GM23338 (cell line): Measurements from ENCODE around the gene LAT. TPM values are rescaled to one million over a fixed set of nuclear protein-coding genes. Genes with fewer than 3 reads are reported as not detected.

Experiments
- ATAC-seq: fragments of 200-7000 bp; cut with Tn5 transposase; 3 replicates; pipeline ENCODE4 v1.9.1; 2020
- DNase-seq: peaks from one replicate; pipeline ENCODE4 v3.0.0-alpha.2; 2015; ENCODE audit warnings: low spot score
- H2AFZ ChIP-seq: fragments of 200-600 bp; sonication (generic); 2 replicates; pipeline ENCODE4 v1.8.0; 2016; ENCODE audit warnings: antibody characterized with exemption, mild to moderate bottlenecking, moderate library complexity
- H3F3A ChIP-seq: fragments of 200-600 bp; sonication (generic); replicated peaks from 2 replicates; pipeline ENCODE4 v1.8.0; 2017; ENCODE audit warnings: antibody characterized with exemption, mixed run types, low read depth
- H3K27ac ChIP-seq: fragments of 200-600 bp; sonication (generic); 2 replicates; pipeline ENCODE4 v1.6.1; 2016; ENCODE audit warnings: low read depth
- H3K27me3 ChIP-seq: fragments of 200-600 bp; sonication (generic); 2 replicates; pipeline ENCODE4 v1.8.0; 2016; ENCODE audit warnings: mild to moderate bottlenecking, mixed run types, moderate library complexity; ENCODE audit not compliant: insufficient read depth
- H3K36me3 ChIP-seq: fragments of 200-600 bp; sonication (generic); 2 replicates; pipeline ENCODE4 v1.8.0; 2016; ENCODE audit warnings: mild to moderate bottlenecking; ENCODE audit not compliant: insufficient read depth
- H3K4me1 ChIP-seq: fragments of 200-600 bp; sonication (generic); 2 replicates; pipeline ENCODE4 v1.8.0; 2016; ENCODE audit warnings: mild to moderate bottlenecking, moderate library complexity; ENCODE audit not compliant: insufficient read depth
- H3K4me2 ChIP-seq: fragments of 200-600 bp; sonication (generic); 2 replicates; pipeline ENCODE4 v1.7.1; 2017; ENCODE audit warnings: mixed run types
- H3K4me3 ChIP-seq: fragments of 200-600 bp; sonication (generic); 2 replicates; pipeline ENCODE4 v1.6.1; 2016; ENCODE audit warnings: mixed run types
- H3K79me2 ChIP-seq: fragments of 200-600 bp; sonication (generic); replicated peaks from 2 replicates; pipeline ENCODE4 v1.8.0; 2017; ENCODE audit warnings: mild to moderate bottlenecking; ENCODE audit not compliant: insufficient read depth
- H3K9me2 ChIP-seq: fragments of 200-600 bp; sonication (generic); 2 replicates; pipeline ENCODE4 v1.8.0; 2017; ENCODE audit not compliant: insufficient read depth
- H4K20me1 ChIP-seq: fragments of 200-600 bp; sonication (generic); replicated peaks from 2 replicates; pipeline ENCODE4 v1.8.0; 2017; ENCODE audit warnings: mild to moderate bottlenecking; ENCODE audit not compliant: insufficient read depth
- H3K27ac Mint-ChIP-seq: 2 replicates; pipeline ENCODE4 v1.8.0; 2020; ENCODE audit warnings: inconsistent platforms, mild to moderate bottlenecking, moderate library complexity, mixed read lengths
- H3K27me3 Mint-ChIP-seq: 3 replicates; pipeline ENCODE4 v1.8.0; 2022; ENCODE audit warnings: low read depth, mild to moderate bottlenecking, moderate library complexity, mixed read lengths, inconsistent platforms; ENCODE audit not compliant: insufficient read depth, poor library complexity
- H3K36me3 Mint-ChIP-seq: 3 replicates; pipeline ENCODE4 v1.8.0; 2021; ENCODE audit warnings: low read depth, mild to moderate bottlenecking, inconsistent platforms, moderate library complexity, mixed read lengths
- H3K4me1 Mint-ChIP-seq: 3 replicates; pipeline ENCODE4 v1.8.0; 2020; ENCODE audit warnings: mild to moderate bottlenecking, inconsistent platforms, mixed read lengths
- H3K4me3 Mint-ChIP-seq: 3 replicates; pipeline ENCODE4 v1.8.0; 2021; ENCODE audit warnings: moderate library complexity, mild to moderate bottlenecking, inconsistent platforms, mixed read lengths
- H3K9me3 Mint-ChIP-seq: 3 replicates; pipeline ENCODE4 v1.8.0; 2020; ENCODE audit warnings: moderate library complexity, mild to moderate bottlenecking, inconsistent platforms, mixed read lengths
- CREB1 ChIP-seq: fragments of 250-450 bp; sonication (Bioruptor Pico); IDR thresholded peaks from 2 replicates; pipeline ENCODE4 v1.5.0; 2020; ENCODE audit warnings: low read depth, mild to moderate bottlenecking, moderate library complexity
- EZH2phosphoT487 ChIP-seq: fragments of 200-600 bp; sonication (generic); IDR thresholded peaks from one replicate; pipeline ENCODE4 v1.8.1; 2018; ENCODE audit warnings: antibody characterized with exemption; ENCODE audit not compliant: unreplicated experiment
- JUNB ChIP-seq: IDR thresholded peaks from one replicate; pipeline ENCODE4 v1.6.1; 2016; ENCODE audit warnings: antibody characterized with exemption; ENCODE audit not compliant: unreplicated experiment
- NANOG ChIP-seq: IDR thresholded peaks from 2 replicates; pipeline ENCODE4 v1.6.1; 2016; ENCODE audit warnings: antibody characterized with exemption, borderline replicate concordance
- POLR2AphosphoS5 ChIP-seq: IDR thresholded peaks from 2 replicates; pipeline ENCODE4 v1.6.1; 2016; ENCODE audit warnings: antibody characterized with exemption, low read depth
- STAT1 ChIP-seq: IDR thresholded peaks from one replicate; pipeline ENCODE4 v1.6.1; 2016; ENCODE audit warnings: antibody characterized with exemption; ENCODE audit not compliant: unreplicated experiment
- ZNF114 ChIP-seq: fragments of 250-450 bp; sonication (Bioruptor Pico); IDR thresholded peaks from 2 replicates; pipeline ENCODE4 v1.5.0; 2020; ENCODE audit warnings: mild to moderate bottlenecking, moderate library complexity
- ZNF331 ChIP-seq: fragments of 250-450 bp; sonication (Bioruptor Pico); IDR thresholded peaks from 2 replicates; pipeline ENCODE4 v1.5.0; 2020; ENCODE audit warnings: low read depth, mild to moderate bottlenecking, moderate library complexity
- polyA plus RNA-seq: library from polyadenylated mRNA; unstranded; fragments of >200 nt; fragmentation: Nextera tagmentation; extraction: Ambion mirVana; gene quantifications from 2 replicates; pipeline ENCODE4 v1.2.1, GENCODE V29; 2016
- total RNA-seq: library from RNA; depleted of rRNA; stranded (reverse); fragments of >200 nt; shearing (Covaris generic); gene quantifications from 2 replicates; pipeline ENCODE4 v1.2.3, GENCODE V29; 2014
- TF ChIP-seq, protein P1 (sequence below), 2 experiments: fragments of 200-600 bp in 1 of 2; sonication (generic) in 1 of 2; conservative IDR thresholded peaks; 2 replicates each; pipeline versions ENCODE4 v1.5.1 to v1.6.1; 2016 to 2017; ENCODE audit warnings: antibody characterized with exemption in 2 of 2, low read depth in 2 of 2, mild to moderate bottlenecking in 2 of 2, moderate library complexity in 1 of 2
- TF ChIP-seq, protein P2 (sequence below): IDR thresholded peaks from 2 replicates; pipeline ENCODE4 v1.6.1; 2016; ENCODE audit warnings: antibody characterized with exemption
- TF ChIP-seq, protein P3 (sequence below): IDR thresholded peaks from one replicate; pipeline ENCODE4 v1.6.1; 2018; ENCODE audit warnings: antibody characterized with exemption; ENCODE audit not compliant: unreplicated experiment

LAT gene
- total and polyA plus RNA-seq, 2 experiments from 2014 or later, result 2.2 to 2.4 TPM

DNA sequence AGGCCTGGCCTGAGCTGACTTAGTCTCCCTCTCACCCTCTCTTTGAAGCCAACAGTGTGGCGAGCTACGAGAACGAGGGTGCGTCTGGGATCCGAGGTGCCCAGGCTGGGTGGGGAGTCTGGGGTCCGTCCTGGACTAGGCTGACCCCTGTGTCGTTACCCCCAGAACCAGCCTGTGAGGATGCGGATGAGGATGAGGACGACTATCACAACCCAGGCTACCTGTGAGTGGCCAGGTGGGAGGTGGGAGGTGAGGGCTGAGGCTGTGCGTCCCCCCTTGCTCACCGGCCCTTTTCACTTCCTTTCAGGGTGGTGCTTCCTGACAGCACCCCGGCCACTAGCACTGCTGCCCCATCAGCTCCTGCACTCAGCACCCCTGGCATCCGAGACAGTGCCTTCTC is 1.6 kb downstream of the LAT start:
- no peaks in the 10 kb centered on the region for H3K9me2 ChIP-seq
- no peak overlapping the region for H2AFZ ChIP-seq
- Mint-ChIP-seq H3K4me3 (no peak overlapping the region), H3K36me3 (peaks cover 34% of the 10 kb centered on the region), H3K27me3 (peaks cover 16% of the 10 kb centered on the region), H3K9me3 (peaks cover 5% of the 10 kb centered on the region), H3K27ac (no peak overlapping the region), H3K4me1 (no peaks in the 10 kb centered on the region)
- TF ChIP-seq ZNF114 (CRISPR knock-in tag), result no peak
- no peak for TF ChIP-seq EZH2phosphoT487
- TF ChIP-seq STAT1, result no peak
- TF ChIP-seq CREB1, result no peak
- TF ChIP-seq, protein P1, sequence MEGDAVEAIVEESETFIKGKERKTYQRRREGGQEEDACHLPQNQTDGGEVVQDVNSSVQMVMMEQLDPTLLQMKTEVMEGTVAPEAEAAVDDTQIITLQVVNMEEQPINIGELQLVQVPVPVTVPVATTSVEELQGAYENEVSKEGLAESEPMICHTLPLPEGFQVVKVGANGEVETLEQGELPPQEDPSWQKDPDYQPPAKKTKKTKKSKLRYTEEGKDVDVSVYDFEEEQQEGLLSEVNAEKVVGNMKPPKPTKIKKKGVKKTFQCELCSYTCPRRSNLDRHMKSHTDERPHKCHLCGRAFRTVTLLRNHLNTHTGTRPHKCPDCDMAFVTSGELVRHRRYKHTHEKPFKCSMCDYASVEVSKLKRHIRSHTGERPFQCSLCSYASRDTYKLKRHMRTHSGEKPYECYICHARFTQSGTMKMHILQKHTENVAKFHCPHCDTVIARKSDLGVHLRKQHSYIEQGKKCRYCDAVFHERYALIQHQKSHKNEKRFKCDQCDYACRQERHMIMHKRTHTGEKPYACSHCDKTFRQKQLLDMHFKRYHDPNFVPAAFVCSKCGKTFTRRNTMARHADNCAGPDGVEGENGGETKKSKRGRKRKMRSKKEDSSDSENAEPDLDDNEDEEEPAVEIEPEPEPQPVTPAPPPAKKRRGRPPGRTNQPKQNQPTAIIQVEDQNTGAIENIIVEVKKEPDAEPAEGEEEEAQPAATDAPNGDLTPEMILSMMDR (conservative IDR thresholded peaks at IDR 0.05; ENCODE audit: low read depth in 2 of 2), result no peak
- no peak for TF ChIP-seq ZNF331
- H4K20me1 ChIP-seq, result no peaks in the 10 kb centered on the region
- H3K27me3 ChIP-seq, result no peaks in the 10 kb centered on the region
- no peaks in the 10 kb centered on the region for H3K4me1 ChIP-seq
- no peaks in the 10 kb centered on the region for H3F3A ChIP-seq
- H3K4me3 ChIP-seq, result no peak overlapping the region
- H3K36me3 ChIP-seq, result 0 out of 2 replicates have a peak, but pooled peaks cover 4% of the 10 kb centered on the region
- ATAC-seq, result no peak
- no peaks in the 10 kb centered on the region for H3K79me2 ChIP-seq
- H3K27ac ChIP-seq, result no peak overlapping the region
- no peak for DNase-seq
- no peak overlapping the region for H3K4me2 ChIP-seq

DNA sequence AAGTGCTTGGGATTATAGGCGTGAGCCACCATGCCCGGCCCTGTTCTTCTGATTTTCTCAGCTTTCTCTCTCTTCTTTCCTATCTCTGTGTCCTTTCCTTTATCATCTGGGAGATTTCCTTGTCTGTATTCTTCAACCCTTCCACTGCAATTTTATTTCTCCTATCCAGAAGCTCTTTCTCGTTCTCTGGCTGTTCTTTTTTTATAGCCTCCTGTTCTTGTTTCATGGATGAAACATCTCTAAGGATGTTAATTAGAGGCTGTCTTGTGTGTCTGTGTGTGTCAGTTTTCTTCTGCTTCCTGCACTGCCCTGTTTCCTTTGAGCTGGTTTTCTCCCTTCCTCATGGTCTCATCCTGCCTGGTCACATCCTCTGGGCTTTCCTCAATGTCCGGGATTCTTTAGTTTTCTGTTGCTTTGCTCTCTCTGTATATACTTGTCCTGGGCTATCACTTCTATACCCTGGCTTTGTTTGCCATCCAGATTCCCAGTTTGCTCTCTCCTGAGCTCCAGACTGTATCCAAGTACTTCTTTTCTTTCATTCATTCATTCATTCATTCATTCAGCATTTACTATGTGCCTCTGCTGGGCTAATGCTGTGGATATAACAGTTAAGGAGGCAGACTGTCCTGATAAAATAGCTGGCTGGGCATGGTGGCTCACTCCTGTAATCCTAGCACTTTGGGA is 2.5 kb downstream of the LAT start:
- Histone ChIP-seq H3K4me1 (no peaks in the 10 kb centered on the region), H3K4me2 (no peak overlapping the region), H3K36me3 (0 out of 2 replicates have a peak, but pooled peaks cover 4% of the 10 kb centered on the region), H3K4me3 (no peak overlapping the region), H3K27ac (no peak overlapping the region), H3K9me2 (no peaks in the 10 kb centered on the region), H3K79me2 (no peaks in the 10 kb centered on the region), H3F3A (no peaks in the 10 kb centered on the region), H4K20me1 (no peaks in the 10 kb centered on the region), H2AFZ (no peak overlapping the region), H3K27me3 (no peaks in the 10 kb centered on the region)
- no peak for ATAC-seq
- H3K36me3 Mint-ChIP-seq, result peaks cover 25% of the 10 kb centered on the region
- H3K9me3 Mint-ChIP-seq, result no peaks in the 10 kb centered on the region; the same call in 1 of the 3 replicates
- no peaks in the 10 kb centered on the region for H3K4me1 Mint-ChIP-seq
- DNase-seq, result no peak
- no peak overlapping the region for H3K4me3 Mint-ChIP-seq
- no peak for TF ChIP-seq EZH2phosphoT487
- TF ChIP-seq, protein P2, sequence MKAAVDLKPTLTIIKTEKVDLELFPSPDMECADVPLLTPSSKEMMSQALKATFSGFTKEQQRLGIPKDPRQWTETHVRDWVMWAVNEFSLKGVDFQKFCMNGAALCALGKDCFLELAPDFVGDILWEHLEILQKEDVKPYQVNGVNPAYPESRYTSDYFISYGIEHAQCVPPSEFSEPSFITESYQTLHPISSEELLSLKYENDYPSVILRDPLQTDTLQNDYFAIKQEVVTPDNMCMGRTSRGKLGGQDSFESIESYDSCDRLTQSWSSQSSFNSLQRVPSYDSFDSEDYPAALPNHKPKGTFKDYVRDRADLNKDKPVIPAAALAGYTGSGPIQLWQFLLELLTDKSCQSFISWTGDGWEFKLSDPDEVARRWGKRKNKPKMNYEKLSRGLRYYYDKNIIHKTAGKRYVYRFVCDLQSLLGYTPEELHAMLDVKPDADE, result no peak
- no peak for TF ChIP-seq JUNB
- no peak for TF ChIP-seq ZNF114 (CRISPR knock-in tag)
- TF ChIP-seq, protein P3, sequence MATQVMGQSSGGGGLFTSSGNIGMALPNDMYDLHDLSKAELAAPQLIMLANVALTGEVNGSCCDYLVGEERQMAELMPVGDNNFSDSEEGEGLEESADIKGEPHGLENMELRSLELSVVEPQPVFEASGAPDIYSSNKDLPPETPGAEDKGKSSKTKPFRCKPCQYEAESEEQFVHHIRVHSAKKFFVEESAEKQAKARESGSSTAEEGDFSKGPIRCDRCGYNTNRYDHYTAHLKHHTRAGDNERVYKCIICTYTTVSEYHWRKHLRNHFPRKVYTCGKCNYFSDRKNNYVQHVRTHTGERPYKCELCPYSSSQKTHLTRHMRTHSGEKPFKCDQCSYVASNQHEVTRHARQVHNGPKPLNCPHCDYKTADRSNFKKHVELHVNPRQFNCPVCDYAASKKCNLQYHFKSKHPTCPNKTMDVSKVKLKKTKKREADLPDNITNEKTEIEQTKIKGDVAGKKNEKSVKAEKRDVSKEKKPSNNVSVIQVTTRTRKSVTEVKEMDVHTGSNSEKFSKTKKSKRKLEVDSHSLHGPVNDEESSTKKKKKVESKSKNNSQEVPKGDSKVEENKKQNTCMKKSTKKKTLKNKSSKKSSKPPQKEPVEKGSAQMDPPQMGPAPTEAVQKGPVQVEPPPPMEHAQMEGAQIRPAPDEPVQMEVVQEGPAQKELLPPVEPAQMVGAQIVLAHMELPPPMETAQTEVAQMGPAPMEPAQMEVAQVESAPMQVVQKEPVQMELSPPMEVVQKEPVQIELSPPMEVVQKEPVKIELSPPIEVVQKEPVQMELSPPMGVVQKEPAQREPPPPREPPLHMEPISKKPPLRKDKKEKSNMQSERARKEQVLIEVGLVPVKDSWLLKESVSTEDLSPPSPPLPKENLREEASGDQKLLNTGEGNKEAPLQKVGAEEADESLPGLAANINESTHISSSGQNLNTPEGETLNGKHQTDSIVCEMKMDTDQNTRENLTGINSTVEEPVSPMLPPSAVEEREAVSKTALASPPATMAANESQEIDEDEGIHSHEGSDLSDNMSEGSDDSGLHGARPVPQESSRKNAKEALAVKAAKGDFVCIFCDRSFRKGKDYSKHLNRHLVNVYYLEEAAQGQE, result no peak
- TF ChIP-seq STAT1, result no peak
- no peak for TF ChIP-seq POLR2AphosphoS5
- no peak for TF ChIP-seq CREB1
- no peak for TF ChIP-seq NANOG
- no peak overlapping the region for H3K27ac Mint-ChIP-seq
- peaks cover 14% of the 10 kb centered on the region for H3K27me3 Mint-ChIP-seq
